ENCODE results near the gene CAST.
A peak's percentile ranks its signal among the peaks of the same experiment; 100 is the strongest.

CAST gene

DNA sequence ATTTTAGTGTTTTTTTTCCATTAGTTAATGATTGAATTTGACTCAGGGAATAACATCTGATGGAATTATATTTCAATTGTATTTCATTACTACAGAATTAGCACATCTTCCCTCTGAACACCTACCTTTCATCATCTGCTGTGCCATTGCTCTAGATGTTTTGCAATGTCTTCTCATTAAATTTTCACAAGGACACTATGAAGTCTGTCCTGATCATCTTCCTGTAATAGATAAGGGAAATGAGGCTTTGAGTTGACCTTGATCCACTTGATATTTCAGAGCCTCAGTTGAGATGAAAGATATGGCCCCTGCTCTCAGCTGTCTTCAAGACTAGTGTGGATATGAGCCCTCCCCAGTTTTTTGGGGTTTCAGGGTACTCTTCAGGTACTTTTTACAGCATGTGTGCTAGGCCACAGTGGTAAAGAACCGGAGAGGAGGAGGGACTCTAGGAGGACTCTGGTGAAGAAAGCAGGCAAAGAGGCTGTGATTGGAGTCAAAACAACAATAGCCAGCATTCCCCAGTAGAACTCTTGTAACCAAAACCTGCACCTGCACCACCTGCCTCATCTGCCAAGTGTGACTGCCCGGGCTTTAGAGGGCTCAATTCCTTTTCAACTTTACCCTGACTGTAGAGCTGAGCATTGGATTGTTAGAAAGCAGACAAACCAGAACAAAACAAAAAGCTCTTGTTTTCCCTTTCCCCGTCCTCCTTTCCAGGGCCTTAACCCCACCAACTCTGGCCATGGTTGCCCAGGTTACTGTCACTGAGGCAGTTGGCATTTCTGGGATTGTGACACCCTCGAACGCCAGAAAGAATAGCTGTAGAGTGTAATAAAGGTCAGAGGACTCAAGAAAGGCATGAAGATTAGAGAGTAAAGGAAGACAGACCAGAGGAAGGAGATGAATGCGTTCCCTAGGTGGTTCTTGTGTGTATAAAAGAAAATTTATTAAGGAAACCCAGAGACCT is 89.3 kb downstream of the CAST start:
- no peak for DNase-seq

DNA sequence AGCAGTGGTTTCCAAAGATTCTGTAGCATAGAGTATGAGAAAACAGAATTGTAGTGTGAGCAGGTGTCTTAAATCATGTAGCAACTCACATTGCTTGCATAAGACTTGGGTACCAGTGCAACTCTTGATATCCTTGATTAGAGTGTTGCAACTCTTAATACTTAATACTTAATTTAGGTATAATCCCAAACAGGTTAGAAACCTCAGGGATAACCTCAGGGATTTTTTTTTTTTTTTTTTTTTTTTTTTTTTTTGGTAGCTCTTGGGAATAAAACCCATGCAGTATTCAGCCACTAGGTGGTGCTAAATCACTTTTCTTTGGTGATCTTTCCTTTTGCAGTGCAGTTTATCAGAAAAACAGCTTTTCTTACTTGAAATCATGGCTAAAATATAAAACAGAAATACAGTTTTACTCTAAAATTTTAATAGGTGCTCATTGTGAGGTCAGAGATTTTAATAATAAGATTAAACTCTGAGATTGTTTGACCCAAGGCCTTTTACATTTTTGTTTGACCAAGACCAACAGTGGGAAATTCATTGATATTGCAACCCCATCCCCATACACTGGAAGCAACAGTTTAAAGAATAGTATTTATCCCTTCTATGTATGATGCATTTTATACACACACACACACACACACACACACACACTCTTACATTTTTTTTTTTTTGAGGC is 90.3 kb downstream of the CAST start:
- DNase-seq, result peak; percentile 42

DNA sequence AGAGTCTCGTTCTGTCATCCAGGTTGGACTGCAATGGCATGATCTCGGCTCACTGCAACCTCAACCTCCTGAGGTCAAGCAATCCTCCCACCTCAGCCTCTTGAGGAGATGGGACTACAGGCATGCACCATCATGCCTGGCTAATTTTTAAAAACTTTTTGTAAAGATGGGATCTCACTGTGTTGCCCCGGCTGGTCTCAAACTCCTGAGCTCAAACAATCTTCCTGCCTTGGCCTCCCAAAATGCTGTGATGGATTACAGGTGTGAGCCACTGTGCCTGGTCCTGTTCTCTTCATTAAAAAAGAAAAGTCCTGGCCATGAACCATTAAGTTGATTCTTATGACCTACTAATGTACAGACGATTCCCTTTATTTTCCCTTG is 90.8 kb downstream of the CAST start:
- DNase-seq, result no peak

DNA sequence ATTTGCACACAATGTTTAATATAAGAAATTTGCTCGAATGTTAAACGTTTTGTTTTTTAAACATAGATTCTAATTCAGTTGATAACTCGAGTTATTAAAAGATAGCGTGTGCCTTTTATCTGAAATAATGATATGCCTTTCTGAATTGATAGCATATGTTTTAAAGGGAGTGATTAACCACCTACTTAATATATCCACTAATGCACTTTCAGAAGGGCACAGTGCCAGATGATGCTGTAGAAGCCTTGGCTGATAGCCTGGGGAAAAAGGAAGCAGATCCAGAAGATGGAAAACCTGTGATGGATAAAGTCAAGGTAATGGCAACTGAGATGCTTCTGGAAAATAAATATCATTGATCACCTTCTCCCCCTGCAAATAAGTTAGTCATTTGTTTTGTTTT is 91.7 kb downstream of the CAST start:
- no peak for DNase-seq

DNA sequence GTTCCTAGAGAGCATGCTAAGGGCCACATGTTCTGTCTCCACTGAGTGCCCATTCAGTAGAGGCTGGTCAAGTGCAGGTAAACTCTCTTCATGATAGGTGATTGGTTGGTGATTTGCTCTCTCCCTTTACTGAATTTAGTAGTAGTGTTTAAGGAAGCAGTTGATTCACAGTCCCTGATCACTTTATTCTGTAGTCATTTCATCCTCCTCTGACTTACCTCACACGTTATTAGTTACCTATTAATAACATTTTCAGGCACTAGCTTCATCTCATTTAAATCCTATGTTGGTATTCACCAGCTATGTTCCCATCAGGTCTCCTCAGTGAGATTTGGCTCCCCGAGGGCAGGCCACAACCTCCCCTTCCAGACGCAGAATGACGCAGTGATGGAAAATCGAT is 93.7 kb downstream of the CAST start:
- no peak for DNase-seq

DNA sequence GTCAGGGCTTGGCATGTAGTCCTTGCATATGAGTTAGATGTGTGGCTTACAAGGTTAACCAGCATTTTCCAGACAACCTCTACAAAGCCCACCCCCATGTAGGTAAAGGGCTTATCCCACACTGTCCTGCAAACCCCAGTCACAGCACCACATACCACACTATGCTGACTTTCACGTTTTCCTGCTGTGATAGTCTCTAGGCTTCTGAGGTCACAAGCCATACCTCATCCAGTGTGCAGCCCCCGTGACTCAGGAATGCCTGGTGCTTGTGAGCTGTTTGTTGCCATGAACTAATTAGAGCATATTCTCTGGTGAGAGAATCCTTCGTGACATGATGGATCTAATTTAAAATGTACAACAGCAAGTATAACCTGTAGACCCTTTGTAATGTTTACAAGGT is 94.8 kb downstream of the CAST start:
- DNase-seq, result no peak

DNA sequence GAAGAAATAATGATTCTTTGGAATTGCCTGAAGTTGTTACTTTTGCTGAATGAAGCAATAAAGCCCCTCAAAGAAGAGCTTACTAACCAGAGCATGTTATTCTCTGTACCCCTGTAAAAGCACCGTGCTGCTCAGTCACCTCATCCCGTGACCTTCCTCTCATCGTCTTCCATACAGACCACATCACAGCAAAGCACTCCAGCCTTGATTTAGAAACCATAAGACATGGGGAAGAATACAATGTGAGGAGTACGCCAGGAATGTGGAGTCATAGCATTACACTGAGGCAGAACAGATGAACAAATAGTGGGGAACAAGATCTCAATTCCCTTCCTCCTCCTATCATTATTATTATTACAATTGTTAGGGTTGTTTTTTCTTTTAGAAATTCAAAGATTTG is 96.4 kb downstream of the CAST start:
- DNase-seq, result no peak

DNA sequence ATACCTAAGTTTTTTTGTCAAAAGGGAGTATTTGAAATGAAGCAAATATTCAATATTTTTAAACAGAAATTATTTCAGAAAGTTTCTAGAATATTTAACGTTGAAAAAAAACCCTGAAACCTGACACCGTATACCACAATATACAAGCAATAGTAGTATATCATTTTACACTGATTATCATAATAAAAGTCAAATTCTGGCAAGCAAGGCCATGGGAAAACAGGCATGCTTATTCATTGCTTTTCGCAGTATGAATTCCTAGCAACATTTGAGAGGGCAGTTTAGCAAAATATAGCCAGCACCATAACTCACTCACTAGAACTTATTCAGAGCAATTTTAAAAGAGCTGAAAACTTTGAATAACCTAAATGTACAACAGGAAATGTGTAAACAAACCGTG is 99.4 kb downstream of the CAST start:
- DNase-seq, result no peak

DNA sequence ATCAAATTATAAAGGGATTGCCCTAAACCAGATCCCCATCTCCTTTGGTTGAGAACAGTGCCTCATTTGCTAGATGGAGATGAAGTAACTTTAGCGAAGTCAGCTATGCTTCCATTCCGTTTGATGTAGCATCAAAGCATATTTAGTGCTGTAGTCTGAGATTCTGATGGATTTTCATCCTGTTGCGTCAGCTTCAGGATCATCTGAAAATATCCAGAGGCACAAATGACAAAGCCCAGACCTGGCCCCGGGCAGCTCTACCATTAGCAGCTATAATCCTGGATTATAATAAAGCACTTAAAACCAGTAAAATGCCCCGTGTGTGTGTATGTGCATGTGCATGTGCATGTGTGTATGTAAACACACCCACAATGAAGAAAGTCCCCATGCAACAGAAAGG is 100.8 kb downstream of the CAST start:
- no peak for DNase-seq

DNA sequence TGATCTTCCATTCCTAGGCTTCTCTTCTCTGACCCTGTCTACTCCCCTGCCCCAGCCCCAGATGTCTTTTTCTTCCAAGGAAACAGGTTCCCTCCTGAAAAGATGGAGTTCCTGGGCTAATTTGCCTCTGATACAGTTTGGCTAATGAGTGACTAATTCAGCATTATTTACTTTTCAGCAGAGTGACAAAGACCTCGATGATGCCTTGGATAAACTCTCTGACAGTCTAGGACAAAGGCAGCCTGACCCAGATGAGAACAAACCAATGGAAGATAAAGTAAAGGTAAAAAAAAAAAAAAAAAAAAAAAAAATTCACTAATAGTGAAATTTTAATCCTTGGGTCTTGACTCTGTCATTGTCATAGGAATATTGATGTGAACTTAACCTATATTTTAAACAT is 102.9 kb downstream of the CAST start:
- DNase-seq, result no peak

DNA sequence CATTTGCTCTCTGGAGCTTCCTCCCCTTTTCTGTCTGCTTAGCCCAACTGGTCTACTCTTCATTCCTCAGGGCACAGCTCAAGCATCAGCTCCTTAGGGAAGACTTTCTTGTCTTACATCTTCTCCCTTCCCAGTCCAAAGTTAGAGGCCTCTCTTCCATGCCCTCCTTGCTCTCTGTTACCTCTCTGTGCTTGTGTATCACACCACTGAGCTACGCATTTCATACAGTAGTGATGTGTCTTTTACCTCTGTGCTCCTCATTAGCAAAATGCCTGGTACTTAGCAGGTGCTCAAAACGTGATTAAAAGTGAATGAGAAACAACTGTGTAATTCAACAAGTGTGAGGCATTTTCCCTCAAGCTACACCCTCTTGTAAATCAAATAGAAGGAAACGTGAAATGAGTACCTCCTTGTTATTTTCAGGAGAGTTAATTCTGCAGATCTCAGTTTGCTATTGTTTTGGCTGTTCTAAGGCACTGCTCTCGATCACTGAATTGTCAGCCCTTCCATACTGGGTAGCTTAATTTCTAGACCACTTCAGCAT is 106.6 kb downstream of the CAST start:
- no peak for DNase-seq

DNA sequence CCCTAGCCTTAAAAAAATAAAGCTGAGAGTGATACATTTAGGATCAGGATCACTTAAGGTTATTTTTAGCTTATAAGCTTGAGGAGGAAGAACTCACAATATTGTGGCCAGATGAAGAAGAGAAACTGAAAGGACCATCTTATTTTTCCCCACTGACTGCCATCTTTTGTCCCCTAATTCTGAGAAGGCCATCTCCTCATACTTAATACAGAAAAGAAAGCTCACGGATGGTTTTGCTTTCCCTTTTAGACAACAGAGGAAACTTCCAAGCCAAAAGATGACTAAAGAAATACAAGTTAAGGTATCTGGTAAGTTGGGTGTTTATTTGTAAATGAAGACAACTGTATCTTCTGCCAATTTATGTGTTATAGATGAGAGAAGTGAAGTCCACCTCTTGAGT is 109.2 kb downstream of the CAST start:
- DNase-seq, result no peak

DNA sequence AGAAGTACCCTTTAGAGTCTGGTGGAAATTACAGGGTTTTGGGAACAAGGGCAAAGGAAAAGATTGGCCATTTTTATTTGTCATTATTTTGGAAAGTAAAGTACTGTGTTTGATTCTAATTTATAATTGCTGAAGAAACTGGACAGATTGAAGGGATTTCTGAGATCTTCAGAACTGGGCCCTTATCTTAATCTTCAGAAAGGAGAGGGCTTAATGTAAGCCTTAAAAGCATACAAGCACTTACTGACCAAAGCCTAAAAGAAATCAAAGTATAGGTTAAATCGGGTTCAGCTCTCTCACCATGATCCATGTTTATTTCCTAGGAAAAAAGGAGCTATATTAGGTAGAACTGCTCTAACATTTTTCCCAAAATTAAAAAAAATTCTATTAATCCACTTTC is 109.9 kb downstream of the CAST start:
- no peak for DNase-seq

DNA sequence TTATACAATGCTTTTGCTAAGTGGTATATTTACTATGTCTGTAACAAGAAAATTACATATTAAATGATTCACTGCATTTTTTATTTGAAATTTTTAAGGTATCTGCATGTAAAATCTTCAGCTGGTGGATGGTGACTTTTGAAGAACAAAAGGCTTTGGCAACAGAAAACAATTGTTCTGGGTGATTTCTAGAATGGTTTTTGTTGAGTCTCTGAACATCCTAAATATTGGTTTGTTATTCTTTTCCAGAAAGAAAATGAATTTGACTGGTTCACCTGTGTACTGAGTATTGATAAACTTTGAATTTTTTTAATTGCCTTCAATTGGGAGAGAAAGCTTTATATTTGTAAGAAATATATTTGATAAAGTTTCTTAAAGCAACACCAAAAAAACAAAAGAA is 110.4 kb downstream of the CAST start:
- DNase-seq, result no peak

DNA sequence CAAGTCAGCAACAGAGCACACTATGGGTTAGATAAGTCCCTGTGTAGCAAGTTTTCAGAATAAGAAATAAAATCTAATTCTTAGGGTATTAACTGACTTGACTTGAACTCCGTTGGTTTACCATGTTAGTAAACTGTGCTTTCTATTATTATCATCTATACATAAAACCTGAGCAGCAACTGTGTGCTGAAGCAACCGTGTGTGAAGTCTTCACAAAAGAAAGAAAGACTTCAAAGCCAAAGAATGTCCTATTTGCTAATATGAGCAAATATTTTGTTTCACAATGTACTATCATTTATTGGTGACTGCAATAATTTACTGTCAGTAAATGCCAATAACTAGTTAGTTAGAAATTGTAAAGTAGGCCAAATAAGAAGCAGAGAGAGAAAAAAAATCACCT is 112.9 kb downstream of the CAST start:
- no peak for DNase-seq

DNA sequence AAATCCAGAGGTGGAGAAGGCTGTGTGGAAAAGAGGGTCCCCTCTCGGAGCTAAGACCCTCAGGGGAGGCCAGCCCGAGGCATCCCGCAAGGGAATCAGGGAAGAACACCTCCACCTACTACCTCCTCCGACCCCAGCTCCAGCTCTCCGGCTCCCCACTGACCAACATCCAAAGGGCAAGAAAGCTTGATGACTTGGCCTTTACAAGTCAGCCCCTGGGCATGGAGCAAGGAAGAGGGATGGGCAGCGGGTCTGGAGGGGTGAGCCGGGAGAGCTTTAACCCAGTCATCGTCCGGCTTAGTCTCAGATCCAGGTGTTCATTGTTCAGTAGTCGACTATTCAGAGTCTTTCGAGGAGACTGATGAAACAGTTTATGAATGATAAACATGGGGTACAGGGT is 113.5 kb downstream of the CAST start:
- no peak for DNase-seq

DNA sequence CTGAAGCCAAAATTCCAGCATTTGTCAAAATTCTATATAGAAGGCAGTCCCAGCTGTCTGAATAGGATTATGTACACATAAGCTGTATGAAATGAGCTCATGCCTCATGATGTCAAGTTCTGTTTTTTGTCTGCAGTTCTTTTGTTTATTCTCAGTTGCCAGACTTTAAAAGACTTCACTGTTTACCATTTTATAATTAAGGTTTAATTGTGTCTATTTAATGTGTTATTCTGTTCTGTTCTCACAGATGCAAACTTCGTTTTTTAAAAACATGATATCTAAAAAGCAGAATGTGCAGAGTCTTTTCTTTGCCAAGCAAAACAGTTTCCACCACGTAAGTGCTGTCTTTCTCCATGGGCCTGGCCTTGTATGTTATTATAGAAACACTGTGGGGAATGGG is 114.4 kb downstream of the CAST start:
- DNase-seq, result no peak

DNA sequence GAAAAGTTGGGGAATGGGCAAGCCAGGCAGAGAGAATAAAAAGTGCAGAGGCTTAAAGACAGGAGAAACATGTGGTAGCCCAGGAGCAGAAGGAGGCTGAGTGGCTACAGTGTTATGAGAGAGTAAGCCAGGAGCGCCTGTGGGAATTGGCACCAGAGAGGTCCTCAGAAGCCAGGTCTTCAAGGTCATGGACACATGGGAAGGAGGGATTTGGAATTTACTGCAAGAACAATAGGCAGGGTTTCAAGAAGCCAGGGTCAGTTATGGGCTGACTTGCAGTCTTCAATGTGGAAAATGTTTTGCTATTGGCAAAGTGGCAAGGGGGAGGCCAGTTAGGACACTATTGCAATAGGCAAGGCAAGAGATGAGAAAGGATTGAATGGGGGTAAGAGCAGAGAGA is 116.2 kb downstream of the CAST start:
- no peak for DNase-seq

DNA sequence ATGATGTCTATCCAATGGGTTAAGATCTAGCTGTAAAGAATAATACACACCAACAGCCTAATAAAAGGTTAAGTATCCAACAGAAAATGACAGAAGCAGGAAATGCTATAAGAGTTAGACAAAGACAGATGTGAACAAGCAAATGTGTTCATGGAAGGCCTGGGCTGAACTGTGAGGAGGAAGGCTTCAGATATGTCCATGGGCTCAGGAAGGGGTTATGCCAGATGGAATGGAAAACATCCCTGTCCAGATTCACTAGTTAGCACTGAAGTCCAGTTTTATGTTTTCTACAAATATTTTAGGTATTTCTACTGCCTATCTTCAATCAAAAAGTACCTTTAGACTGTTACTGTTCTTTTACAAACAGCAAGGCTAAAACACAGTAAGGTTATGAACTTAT is 118.5 kb downstream of the CAST start:
- DNase-seq, result no peak

DNA sequence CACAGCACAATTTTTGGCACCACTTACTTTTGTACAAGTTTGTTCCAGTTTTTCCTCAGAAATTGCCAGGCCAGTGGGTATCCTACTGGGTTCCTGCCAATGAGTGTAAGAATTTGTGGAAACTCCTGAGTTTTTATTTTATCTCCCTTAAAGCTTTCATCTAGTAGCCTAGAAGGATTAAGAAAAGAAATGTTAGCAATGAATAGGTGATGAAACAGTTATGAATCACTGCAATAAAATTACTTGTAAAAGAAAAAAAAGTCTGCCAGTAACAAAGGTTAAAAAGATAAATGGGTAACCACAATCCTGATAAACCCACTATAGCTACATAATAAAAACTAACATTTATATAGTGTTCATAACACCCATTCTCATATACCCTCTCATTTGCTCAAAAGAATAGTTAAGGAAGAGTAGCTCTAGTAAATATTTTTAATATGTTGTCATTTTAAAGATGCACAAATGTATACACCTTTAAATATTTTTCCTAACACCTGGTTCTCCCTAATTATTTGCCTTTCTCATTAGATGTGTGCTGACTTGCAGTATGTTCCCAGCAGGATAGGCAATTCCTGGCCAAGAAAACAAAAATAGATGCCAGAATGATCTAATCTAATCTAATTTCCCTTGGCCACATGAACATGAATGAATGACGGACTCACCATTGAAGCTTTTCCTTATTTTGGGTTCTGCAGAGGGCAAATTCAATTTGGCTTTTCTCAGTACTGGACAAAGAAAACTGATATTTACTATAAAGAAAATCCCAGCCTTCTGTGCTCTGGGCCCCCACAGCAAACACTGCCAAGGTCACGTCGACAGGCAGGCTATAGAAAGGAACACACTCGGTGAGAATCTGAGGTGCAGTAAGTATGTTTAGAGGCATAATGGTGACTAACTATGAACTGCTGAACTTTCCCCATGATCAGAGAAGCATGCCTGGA is 119.1 kb downstream of the CAST start:
- DNase-seq, result no peak

DNA sequence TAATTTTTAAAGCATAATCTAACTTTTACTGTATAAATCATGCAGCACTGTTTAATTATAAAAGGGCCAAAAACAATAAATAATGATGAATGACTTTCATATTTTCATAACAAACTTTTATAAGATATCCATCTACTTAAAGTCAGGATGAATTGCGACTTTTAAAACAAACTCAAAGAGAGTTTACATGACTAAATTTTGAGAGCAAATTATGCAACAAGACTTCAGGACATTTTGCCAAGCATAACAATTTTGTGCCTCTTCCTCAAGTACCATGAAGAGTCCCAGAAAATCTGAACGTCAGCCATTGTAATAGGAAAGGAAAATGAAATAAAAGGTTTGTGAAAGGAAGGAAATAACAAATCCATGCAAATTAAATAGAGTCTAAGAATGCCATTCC is 121.2 kb downstream of the CAST start:
- no peak for DNase-seq

DNA sequence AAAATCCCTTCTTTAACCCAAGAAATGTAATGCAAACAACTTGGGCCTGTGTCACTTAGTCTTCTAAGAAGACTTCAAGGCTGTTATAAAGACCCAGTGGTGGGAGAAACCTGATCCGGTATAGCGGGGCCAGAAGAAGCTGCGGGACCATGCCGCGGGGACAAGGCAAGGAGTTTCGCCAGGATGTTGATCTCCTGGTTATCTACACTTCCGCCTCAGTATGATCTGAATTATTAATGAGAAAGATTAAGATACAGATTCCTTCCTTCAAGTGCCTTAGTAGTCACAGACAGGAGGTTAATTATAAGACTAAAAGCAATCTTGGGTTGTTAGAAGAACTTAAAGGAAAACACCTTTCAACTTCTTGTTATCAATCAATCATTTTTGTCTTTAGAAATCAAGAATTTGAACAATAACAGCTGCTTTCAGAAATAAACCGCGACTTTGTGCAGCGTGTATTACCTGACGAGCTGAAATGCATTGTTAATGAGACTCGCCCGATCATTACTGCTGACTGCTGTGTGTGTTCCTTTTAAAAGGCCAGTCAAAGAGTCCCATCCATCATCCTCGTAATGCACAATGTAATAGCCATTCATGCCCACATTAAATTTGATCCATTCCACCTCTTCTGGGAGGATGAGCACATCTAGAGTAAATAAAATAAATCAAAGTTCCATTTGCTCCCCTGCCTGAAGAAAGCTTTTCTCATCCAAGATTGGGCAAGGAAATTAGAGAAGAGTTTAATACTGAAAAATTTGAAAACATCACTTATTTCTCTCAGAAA is 123.3 kb downstream of the CAST start:
- DNase-seq, result no peak

All from NCI-H1092 treated with DMSO at 0.1 percent for 48 hours (cell line).